K562 (cell line): ENCODE measurements around the gene SLC6A9. TPM values are rescaled to one million over a fixed set of nuclear protein-coding genes. Genes with fewer than 3 reads are reported as not detected.
A peak's percentile ranks its signal among the peaks of the same experiment; 100 is the strongest.

Experiments used
- DMBX1 ChIP-seq: fragments of 250-450 bp; sonication (Bioruptor Pico); IDR thresholded peaks from 2 replicates; pipeline ENCODE4 v1.8.0; 2022; ENCODE audit warnings: inconsistent platforms, mild to moderate bottlenecking, moderate library complexity, borderline replicate concordance
- E2F8 ChIP-seq: fragments of 450-650 bp; IDR thresholded peaks from 2 replicates; pipeline ENCODE4 v1.7.1; 2018; ENCODE audit warnings: mild to moderate bottlenecking, low read depth; ENCODE audit not compliant: partially characterized antibody
- HDGF ChIP-seq: fragments of 450-650 bp; IDR thresholded peaks from 2 replicates; pipeline ENCODE4 v1.6.1; 2016
- MAFK ChIP-seq: IDR thresholded peaks from 2 replicates; pipeline ENCODE4 v1.6.1; 2011; ENCODE audit warnings: low read length, improper control_type of control experiment
- NCOA4 ChIP-seq: fragments of 450-650 bp; IDR thresholded peaks from 2 replicates; pipeline ENCODE4 v1.6.1; 2018; ENCODE audit warnings: mild to moderate bottlenecking; ENCODE audit not compliant: partially characterized antibody
- PML ChIP-seq: IDR thresholded peaks from 2 replicates; pipeline ENCODE4 v1.6.1; 2012; ENCODE audit warnings: low read length, inconsistent platforms
- SAFB ChIP-seq: fragments of 200-400 bp; formaldehyde crosslinking; IDR thresholded peaks from 2 replicates; pipeline ENCODE4 v1.6.1; 2017; ENCODE audit warnings: low read depth, low read length, borderline replicate concordance
- SMAD4 ChIP-seq: fragments of 250-450 bp; sonication (Bioruptor Pico); conservative IDR thresholded peaks from 2 replicates; pipeline ENCODE4 v1.8.0; 2021; ENCODE audit warnings: inconsistent platforms, mild to moderate bottlenecking, moderate library complexity
- SRSF1 ChIP-seq: fragments of 200-400 bp; formaldehyde crosslinking; IDR thresholded peaks from 2 replicates; pipeline ENCODE4 v1.6.1; 2017; ENCODE audit warnings: mild to moderate bottlenecking, low read depth, low read length, moderate library complexity
- TSC22D4 ChIP-seq: fragments of 450-650 bp; IDR thresholded peaks from 2 replicates; pipeline ENCODE4 v1.6.1; 2016; ENCODE audit warnings: missing genetic modification characterization, missing biosample characterization, control low read depth
- ZBTB8A ChIP-seq: fragments of 450-650 bp; IDR thresholded peaks from 2 replicates; pipeline ENCODE4 v1.6.1; 2018; ENCODE audit warnings: mild to moderate bottlenecking, moderate library complexity; ENCODE audit not compliant: partially characterized antibody
- ZFPM2 ChIP-seq: fragments of 250-450 bp; sonication (Bioruptor Pico); IDR thresholded peaks from 2 replicates; pipeline ENCODE4 v1.5.1; 2022; ENCODE audit warnings: mild to moderate bottlenecking
- ZNF197 ChIP-seq: fragments of 200-800 bp; sonication (Bioruptor generic); IDR thresholded peaks from 2 replicates; pipeline ENCODE4 v1.6.1; 2016; ENCODE audit warnings: low read depth, missing genetic modification characterization, missing compliant biosample characterization
- ZNF274 ChIP-seq: IDR thresholded peaks from 2 replicates; pipeline ENCODE4 v1.6.1; 2011; ENCODE audit warnings: low read depth, mild to moderate bottlenecking, low read length, moderate library complexity, borderline replicate concordance
- ZNF311 ChIP-seq: fragments of 250-450 bp; sonication (Bioruptor Pico); IDR thresholded peaks from 2 replicates; pipeline ENCODE4 v1.4.0; 2020; ENCODE audit warnings: mild to moderate bottlenecking, moderate library complexity
- ZNF436 ChIP-seq: fragments of 250-450, 450-650 bp; sonication (Bioruptor Pico); formaldehyde crosslinking; IDR thresholded peaks from 2 replicates; pipeline ENCODE4 v1.7.0; 2020; ENCODE audit warnings: mild to moderate bottlenecking
- ZNF589 ChIP-seq: fragments of 200-800 bp; sonication (Bioruptor generic); IDR thresholded peaks from 2 replicates; pipeline ENCODE4 v1.6.1; 2016; ENCODE audit warnings: low read depth, missing genetic modification characterization, missing compliant biosample characterization
- ZNF764 ChIP-seq: fragments of 250-450 bp; sonication (Bioruptor Pico); IDR thresholded peaks from 2 replicates; pipeline ENCODE4 v1.4.0; 2020; ENCODE audit warnings: low read depth, mild to moderate bottlenecking, moderate library complexity
- polyA plus RNA-seq, 8 experiments: library from polyadenylated mRNA; depleted of rRNA in 4 of 8; stranded (reverse) in 5 of 8; unstranded in 3 of 8; fragments of >200 nt; fragmentation: Nextera tagmentation in 2 of 8; fragmentation: Illumina TruSeq in 1 of 8; extraction: Ambion mirVana in 2 of 8; extraction: Trizol in 1 of 8; gene quantifications; 2 replicates each; pipeline versions ENCODE4 v1.2.1 to v1.2.3, GENCODE V29; 2011 to 2014; ENCODE audit warnings: inconsistent platforms in 1 of 8, missing spikeins in 1 of 8
- total RNA-seq, 7 experiments: library from RNA; depleted of rRNA in 6 of 7; stranded (reverse); fragments of >200 nt in 6 of 7; fragmentation: Illumina TruSeq in 2 of 7; extraction: Trizol in 2 of 7; gene quantifications; 2 replicates each; pipeline versions ENCODE4 v1.2.1 to v1.2.3, GENCODE V29; 2011 to 2021; ENCODE audit warnings: low replicate concordance in 1 of 7
- TF ChIP-seq, protein P1 (sequence below): fragments of 450-650 bp; IDR thresholded peaks from 2 replicates; pipeline ENCODE4 v1.6.1; 2016; ENCODE audit warnings: low read depth

The SLC6A9 gene
- total and polyA plus RNA-seq, 9 of the 15 experiments (the other 6 are each of a cell fraction or from before 2014, with no cell fraction given), result 0.17 to 18.7 (median 2.9) TPM

DNA sequence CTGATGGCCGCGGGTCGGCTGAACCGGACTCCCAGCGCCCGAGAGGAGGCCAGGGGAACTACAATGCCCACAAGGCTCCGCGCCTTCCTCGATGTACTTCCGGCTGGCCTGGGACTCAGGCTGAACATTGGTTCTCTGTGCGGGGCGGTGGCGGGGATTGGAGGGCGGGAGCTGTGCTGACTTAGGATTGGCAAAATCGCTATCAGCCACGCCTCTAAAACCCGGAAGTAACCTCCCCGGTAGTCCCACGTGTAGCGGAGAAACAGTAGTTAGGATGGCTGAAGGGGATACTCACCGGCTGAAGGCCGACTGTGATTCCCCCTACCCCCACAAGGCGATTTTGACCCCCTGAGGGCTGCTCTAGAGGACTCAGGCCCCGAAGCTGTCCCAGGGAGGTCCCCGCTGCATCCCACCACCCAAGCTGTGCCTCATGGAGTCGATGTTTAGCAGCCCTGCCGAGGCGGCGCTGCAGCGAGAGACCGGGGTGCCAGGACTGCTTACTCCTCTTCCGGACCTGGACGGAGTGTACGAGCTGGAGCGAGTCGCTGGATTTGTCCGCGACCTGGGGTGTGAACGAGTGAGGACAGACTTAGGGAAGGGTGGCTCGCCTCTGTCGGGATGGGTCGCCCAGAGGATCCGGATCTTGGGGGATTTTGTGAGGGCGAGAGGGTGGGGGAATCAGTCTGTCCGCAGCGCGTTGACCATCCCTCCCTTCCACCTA is 61.4 kb downstream of the SLC6A9 start, which contains the start of gene DPH2 (continued):
- no peak for TF ChIP-seq ZNF197 (CRISPR knock-in tag)
- TF ChIP-seq, protein P1, sequence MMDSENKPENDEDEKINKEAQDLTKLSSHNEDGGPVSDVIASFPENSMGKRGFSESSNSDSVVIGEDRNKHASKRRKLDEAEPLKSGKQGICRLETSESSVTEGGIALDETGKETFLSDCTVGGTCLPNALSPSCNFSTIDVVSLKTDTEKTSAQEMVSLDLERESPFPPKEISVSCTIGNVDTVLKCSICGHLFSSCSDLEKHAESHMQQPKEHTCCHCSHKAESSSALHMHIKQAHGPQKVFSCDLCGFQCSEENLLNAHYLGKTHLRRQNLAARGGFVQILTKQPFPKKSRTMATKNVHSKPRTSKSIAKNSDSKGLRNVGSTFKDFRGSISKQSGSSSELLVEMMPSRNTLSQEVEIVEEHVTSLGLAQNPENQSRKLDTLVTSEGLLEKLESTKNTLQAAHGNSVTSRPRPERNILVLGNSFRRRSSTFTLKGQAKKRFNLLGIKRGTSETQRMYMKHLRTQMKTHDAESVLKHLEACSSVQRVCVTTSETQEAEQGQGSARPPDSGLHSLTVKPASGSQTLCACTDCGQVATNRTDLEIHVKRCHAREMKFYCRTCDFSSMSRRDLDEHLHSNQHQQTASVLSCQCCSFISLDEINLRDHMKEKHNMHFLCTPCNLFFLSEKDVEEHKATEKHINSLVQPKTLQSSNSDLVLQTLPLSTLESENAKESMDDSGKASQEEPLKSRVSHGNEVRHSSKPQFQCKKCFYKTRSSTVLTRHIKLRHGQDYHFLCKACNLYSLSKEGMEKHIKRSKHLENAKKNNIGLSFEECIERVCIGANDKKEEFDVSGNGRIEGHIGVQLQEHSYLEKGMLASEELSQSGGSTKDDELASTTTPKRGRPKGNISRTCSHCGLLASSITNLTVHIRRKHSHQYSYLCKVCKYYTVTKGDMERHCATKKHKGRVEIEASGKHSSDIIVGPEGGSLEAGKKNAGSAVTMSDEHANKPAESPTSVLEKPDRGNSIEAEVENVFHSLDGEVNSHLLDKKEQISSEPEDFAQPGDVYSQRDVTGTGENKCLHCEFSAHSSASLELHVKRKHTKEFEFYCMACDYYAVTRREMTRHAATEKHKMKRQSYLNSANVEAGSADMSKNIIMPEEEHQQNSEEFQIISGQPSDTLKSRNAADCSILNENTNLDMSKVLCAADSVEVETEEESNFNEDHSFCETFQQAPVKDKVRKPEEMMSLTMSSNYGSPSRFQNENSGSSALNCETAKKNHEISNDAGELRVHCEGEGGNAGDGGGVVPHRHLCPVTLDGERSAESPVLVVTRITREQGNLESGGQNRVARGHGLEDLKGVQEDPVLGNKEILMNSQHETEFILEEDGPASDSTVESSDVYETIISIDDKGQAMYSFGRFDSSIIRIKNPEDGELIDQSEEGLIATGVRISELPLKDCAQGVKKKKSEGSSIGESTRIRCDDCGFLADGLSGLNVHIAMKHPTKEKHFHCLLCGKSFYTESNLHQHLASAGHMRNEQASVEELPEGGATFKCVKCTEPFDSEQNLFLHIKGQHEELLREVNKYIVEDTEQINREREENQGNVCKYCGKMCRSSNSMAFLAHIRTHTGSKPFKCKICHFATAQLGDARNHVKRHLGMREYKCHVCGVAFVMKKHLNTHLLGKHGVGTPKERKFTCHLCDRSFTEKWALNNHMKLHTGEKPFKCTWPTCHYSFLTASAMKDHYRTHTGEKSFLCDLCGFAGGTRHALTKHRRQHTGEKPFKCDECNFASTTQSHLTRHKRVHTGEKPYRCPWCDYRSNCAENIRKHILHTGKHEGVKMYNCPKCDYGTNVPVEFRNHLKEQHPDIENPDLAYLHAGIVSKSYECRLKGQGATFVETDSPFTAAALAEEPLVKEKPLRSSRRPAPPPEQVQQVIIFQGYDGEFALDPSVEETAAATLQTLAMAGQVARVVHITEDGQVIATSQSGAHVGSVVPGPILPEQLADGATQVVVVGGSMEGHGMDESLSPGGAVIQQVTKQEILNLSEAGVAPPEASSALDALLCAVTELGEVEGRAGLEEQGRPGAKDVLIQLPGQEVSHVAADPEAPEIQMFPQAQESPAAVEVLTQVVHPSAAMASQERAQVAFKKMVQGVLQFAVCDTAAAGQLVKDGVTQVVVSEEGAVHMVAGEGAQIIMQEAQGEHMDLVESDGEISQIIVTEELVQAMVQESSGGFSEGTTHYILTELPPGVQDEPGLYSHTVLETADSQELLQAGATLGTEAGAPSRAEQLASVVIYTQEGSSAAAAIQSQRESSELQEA, result no peak
- TF ChIP-seq E2F8, result peak; percentile 93
- TF ChIP-seq HDGF, result 0 out of 2 replicates have a peak, but pooled peaks have one; percentile 6
- no peak for TF ChIP-seq ZBTB8A
- no peak for TF ChIP-seq PML
- TF ChIP-seq MAFK, result no peak
- no peak for TF ChIP-seq NCOA4
- no peak for TF ChIP-seq ZNF764
- TF ChIP-seq SMAD4 (CRISPR knock-in tag), result no peak
- TF ChIP-seq TSC22D4 (tag), result no peak
- TF ChIP-seq ZNF589 (CRISPR knock-in tag), result no peak
- no peak for TF ChIP-seq DMBX1 (CRISPR knock-in tag)
- no peak for TF ChIP-seq ZFPM2 (CRISPR knock-in tag)
- no peak for TF ChIP-seq ZNF274
- no peak for TF ChIP-seq ZNF311 (CRISPR knock-in tag)
- no peak for TF ChIP-seq SRSF1
- TF ChIP-seq ZNF436 (CRISPR knock-in tag), result no peak
- TF ChIP-seq SAFB, result no peak
